Stimulated activated CD8-positive, alpha-beta memory T cell treated with anti-CD3 and anti-CD28 coated beads, Interleukin-12 subunit alpha, Interleukin-12 subunit beta, amount 100 ng/mL, for 24 hours (primary cell): Measurements from ENCODE around the gene RAB3GAP2.
"Not testable (repeated sequence)": the region's sequence is repeated elsewhere in the genome, so short reads cannot be mapped to it uniquely, and the experiment has no call there.

Experiments
- DNase-seq: peaks from one replicate; pipeline ENCODE4 v3.0.0-alpha.2; 2020; ENCODE audit errors: extremely low read depth

The RAB3GAP2 gene

DNA sequence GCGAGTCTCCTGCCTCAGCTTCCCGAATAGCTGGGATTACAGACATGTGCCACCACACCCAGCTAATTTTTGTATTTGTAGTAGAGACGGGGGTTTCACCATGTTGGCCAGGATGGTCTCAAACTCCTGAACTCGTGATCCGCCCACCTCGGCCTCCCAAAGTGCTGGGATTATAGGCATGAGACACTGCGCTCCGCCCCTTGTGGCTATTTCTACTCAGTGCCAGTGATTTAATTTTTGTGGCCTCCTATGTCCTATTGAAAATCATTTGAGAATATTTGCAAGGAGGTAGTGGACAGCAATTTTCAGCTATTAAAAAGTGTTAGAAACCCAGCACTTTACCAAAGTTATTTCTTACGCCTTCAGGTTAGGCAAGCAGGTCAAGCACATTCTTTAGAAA, 36.0 kb downstream of the RAB3GAP2 start:
- DNase-seq = not testable (repeated sequence)

DNA sequence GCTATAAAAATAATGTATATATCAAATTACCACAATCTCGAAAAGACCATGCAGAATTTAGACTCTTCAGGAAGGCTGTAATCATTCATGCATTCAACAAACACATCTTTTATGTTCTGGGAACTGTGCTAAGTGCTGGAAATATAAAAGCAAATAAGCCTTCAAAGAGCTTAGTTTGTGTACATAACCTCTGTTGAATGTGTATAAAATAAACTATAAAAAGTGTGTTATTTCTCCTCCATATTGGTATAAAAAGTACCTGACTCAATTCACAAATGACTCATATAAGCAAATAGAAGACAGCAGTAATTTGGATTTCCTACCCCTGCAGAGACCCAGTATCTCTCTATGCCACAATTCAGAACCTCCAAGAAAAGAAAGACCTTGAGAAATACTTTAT, 36.8 kb downstream of the RAB3GAP2 start:
- no peak for DNase-seq

DNA sequence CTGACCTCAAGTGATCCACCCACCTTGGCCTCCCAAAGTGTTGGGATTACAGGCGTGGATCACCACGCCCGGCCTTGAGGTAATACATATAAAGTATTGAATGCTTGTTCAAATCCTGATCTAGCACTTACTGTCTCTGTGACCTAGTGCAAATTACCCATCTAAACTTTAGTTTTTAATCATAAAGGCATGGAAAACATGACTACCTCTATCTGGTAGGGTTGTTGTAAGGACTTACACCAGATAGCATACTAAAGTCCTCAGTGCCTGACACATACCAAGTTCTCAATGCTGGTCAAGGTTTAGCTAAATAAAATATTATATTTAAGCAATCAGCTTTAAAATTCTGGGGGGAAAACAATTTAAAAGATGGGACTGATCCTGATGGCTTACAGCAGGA, 38.3 kb downstream of the RAB3GAP2 start:
- no peak for DNase-seq

DNA sequence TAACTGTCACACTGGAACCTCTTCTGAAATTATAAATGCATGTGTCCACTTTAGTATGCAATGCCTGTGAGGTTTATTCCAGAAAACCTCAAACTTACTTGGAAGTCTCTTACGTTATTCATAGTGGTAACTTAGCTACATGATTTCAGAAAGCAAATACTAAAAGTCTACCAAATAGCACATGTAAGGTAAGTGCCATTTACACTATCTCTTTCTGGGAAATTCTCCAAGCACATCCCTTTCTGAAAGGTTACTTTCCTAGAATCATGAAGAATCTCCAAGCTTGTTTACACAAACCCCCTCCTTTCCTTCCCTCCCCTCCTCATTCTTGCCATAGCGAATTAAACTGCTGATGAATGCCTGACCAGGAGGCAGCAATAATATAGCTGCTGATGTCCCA, 42.5 kb downstream of the RAB3GAP2 start:
- no peak for DNase-seq

DNA sequence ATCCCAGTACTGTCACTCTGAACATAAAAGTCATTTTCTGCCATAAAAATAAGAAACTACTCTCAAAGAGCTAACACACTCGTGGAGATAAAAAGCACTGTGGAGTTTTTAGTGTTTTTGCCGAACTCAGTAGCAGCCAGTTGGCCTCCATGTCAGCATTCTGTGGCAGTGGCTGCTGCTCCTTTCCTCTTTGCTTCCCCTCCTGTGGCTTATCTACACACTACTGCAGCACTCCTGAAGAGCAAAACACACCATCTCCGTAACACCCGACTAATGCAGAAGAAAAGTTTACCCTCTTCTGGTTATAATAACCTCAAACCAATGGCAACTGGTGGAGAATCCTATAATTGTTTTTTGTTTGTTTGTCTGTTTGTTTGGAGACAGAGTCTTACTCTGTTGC, 44.9 kb downstream of the RAB3GAP2 start:
- DNase-seq = no peak

DNA sequence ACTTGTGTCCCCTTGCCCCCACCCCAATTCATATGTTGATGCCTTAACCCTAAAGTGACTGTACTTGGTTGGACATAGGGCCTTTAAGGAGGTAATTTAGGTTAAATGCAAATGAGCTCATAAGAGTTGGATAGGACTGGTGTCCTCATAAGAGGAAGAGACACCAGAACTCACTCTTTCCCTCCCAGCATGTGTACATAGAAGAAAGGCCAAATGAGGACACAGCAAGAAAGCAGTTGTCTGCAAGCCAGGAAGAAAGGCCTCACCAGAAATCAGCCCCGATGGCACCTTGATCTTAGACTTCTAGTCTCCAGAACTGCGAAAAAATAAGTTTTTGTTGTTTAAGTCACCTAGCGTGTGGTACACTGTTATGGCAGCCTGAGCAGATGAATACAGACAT, 45.5 kb downstream of the RAB3GAP2 start:
- no peak for DNase-seq

DNA sequence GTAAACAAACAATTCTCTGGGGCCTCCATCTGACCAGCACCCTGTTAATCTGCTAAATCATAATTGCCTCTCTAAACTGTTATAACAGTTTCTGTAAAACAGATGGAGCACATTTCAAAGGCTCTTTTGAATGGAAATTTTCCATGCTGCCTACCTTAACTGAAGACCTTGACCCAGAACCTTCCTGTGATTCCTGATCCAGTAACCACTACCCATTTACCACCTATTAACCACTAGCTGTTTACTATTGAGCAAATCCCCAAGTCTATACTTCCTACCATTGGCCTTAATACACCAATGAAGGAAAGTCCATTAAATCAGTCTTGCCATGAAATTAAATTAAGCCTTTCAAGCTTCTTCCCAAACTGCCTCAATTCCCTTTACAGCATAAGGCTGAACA, 46.3 kb downstream of the RAB3GAP2 start:
- DNase-seq = no peak

DNA sequence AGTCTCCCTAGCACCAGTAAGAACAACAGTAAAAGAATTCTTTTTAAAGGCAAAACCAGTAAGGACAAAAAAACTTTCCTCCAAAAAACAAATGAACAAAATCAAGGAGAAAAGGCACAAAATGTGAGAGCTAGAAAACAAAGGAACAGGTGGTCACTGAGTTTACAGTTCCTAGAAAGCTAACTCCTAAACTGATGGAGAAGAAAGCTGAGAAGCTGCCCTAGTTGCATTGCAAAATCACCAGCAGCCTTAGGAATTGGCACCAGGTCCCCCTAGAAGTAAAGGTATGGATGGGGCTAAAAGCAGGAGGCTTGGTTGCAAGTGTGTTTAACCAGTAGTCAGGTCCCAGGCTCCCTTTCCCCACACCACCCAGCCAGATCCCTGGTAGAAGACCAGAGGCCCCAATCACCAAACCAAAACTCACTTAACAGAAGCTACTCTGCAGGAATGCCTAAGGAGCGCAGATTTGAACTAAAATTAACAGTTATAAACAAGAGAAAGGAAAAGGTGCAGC, 47.6 kb downstream of the RAB3GAP2 start:
- DNase-seq = no peak

DNA sequence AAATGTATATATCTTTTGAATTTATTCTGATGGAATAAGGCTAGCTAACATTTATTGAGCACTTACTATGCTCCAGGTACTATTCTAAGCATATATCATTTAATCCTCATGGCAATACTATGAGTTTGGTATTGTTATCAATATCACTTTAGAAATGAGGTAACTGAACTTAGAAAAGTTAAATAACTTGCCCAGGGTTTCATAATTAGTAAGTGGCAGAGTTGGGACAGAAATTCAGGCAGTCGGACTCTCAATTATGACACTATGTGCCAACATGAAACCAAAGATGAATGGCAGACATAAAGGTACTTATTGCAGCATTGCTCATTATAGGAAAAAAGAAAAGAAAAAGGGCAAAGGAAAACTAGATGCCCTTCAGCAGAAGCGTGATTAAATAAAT, 48.2 kb downstream of the RAB3GAP2 start:
- DNase-seq = no peak

DNA sequence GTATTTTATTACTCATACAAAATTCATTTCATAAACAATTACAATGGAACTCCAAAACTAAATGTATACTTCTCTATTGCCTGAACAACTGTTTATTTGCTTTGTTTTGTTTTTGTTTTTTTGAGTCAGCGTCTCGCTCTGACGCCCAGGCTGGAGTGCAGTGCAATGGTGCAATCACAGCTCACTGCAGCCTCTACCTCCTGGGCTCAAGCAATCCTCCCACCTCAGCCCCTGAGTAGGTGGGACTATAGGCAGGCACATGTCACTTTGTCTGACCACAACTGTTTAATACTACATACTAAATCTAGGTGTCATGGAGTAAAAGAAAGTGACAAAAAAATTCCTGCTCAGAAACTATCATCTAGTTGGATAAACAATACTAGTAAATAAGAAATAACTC, 49.3 kb downstream of the RAB3GAP2 start:
- DNase-seq = no peak

DNA sequence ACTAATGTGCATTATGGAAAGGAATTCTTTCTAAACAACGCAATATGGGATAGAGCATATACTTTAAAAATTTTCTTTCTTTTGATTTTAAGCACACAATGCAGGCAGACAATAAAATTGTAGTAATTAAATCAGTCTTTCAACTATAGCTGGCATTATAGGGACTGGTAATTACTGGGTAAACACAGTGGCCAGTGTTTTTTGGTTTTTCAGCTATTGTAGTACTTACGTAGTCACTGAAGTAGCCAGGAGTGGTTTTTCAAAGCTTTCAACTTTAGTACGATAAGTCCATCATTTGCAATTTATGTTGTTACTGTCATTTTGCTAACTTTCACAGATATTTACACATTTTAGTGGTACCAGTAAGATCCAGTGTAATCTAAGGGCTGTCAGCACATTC, 50.6 kb downstream of the RAB3GAP2 start:
- DNase-seq = no peak

DNA sequence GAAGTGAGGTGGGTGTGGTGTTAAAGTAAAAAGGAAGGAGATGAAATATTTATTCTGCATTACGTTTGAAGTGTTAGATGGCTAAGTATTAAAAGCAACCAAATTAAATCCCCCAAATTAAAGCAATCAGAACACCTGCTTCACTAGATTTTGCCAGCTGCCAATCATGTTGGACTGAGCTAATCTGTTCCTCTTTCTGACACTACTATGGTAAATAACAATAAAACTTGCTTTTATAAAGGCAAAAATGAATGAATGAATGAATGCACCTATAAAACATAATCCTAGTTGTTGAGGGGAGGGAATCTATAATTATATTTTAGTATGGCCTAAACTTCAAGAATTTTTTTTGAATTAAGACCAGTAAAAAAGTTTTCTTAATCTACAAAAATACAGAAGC, 51.0 kb downstream of the RAB3GAP2 start:
- no peak for DNase-seq

DNA sequence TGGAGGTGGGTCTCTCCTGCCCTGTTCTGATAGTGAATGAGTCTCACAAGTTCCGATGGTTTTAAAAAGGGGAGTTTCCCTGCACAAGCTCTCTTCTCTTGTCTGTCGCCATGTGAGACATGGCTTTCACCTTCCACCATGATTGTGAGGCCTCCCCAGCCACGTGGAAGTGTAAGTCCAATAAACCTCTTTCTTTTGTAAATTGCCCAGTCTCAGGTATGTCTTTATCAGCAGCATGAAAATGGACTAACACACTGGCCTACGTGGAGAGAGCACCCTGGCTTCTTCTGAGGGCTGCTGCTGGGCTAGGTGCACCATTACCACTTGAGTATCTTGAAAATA, 51.6 kb downstream of the RAB3GAP2 start:
- DNase-seq = not testable (repeated sequence)

DNA sequence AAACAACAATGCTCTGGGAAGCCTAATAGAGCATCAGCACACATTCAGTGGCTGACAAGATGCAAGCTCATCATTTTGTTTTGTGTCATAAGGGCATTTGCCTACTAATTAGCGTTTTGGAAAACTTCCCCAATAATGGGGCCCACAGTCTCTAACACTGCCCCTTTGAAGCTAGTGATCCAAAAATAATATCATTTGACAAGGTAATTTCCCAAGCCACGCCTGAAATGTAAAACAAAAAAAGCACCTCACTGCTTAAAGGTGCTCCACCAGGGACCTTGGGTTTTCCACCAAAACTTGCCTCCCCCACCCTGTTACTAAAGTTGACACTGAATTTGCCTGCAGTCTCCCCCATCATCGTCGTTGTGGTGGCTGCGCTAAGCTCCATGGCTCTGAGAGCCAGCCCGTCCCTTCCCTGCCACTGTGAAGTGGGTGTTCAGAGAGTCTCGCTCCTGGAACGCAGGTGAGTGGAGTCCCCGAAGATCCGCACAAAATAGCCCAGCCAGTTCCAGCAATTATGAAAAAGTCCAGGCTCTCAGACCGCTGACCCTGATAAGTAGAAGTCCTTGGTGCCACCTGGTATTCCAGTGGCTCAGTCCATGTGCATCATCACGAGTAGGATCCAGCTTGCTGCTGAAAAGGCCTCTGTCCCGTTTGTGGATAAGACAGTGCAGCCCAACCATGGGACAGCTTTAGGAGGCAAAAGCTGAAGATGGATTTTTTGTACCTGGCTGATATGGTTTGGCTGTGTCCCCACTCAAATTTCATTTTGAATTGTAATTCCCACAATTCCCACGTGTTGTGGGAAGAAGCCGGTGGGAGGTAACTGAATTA, 52.2 kb downstream of the RAB3GAP2 start:
- no peak for DNase-seq

DNA sequence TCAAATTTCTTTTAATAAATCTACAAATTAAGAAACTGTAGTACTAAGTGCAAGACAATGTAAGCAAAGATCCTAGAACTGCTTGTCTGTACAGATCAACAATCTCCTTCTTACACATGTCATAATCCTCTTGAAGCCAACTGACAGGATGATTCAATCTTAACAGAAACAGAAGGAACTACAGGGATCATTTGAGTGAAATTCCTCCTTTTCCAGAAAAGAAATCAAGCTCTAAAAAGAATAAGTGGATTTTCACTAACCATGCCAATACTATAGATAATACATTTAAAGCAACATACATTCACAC, 53.2 kb downstream of the RAB3GAP2 start:
- no peak for DNase-seq

DNA sequence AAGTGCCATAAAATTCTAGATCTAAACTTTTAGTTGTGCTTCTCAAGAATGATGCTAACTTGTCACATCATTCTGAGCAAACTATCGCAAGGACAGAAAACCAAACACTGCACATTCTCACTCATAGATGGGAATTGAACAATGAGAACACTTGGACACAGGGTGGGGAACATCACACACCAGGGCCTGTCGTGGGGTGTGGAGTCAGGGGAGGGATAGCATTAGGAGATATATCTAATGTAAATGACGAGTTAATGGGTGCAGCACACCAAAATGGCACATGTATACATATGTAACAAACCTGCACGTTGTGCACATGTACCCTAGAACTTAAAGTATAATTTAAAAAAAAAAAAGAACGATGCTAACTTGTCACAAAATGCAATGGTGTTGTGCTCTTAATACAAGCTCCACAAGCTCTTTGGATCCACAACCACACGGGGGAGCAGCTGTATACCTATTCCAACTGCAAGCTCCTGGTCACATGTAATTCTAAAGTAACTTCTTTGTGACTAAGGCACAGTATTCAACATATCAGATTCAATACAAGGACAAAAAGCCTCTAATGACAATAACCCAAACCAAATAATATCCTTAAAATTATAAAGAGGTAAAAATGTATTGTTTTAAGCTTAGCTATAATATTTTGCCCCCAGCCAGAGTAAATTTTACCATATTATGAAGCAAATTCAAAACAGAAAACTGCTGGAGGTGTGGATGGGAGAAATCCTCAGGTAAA, 53.7 kb downstream of the RAB3GAP2 start:
- not testable (repeated sequence) for DNase-seq

DNA sequence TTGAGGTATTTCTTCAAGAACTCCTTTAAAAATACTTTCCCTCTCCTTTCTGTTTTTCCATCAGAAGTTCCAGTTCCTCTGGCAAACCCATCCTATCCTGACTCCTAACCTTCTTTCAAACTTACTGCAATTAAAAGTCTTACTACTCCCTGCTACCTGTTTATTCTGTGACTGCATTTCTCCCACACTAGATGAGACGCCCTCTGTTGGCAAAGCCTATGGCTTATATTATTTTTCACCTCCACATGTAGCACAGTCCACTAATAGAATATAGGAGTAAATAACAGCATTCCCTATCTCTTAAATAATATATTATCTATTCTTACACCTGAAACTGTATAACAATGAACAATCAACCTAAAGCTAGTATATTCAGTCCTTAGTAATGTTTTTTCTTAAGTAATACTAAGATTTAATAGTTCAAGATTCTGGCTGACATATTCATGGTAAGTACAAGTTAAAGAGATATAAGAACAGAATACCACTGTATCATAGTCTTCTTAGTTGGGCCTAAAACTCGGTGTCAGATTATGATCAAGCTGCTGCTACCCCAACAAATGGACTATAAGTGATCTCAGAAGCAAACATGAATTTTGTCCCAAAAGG, 54.8 kb downstream of the RAB3GAP2 start:
- no peak for DNase-seq

DNA sequence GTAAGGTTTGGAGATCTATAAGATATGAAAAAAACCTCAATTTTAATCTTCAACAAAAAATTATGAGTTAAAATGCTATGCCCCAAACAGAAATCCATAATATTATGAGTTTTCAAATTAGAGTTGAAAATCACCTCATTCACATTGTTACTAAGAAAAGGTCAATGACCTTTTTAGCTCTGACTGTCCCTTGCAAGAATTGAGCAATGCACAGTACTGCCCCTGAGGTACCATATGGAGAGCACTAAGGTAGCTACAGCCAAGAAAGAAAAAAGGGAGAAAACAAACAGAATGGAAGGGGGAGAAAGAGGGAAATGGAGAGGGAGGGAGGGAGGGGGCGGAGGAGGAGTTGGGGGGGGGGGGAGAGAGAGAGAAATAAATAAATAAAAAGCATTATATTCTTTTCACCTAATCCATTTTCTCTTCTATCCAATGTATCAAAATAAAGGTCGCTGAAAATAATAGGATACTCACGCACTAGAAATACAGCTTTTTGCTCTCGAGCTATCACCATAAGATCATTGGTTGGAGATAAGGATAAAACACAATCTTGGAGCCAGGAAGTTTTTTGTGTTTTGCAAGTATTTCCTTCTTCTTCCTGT, 58.8 kb downstream of the RAB3GAP2 start:
- no peak for DNase-seq

DNA sequence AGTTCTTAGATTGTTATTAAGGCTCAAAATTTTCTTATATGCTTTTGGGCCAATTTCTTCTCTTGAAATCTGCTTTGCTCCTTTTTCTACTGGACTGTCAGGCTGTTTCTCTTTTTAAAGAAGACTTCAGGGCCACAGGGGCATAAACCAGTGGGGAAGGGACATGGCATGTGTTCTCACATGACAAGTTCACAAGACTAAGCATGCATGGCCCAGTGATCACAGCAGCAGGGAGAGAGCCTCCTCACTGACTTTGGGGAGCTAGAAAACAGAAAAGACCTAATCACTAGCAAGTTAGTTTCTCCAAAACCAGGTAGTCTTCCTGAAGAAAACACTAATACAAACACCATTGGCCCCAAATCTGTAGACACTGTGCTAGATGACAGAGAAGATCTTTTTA, 64.8 kb downstream of the RAB3GAP2 start:
- no peak for DNase-seq

DNA sequence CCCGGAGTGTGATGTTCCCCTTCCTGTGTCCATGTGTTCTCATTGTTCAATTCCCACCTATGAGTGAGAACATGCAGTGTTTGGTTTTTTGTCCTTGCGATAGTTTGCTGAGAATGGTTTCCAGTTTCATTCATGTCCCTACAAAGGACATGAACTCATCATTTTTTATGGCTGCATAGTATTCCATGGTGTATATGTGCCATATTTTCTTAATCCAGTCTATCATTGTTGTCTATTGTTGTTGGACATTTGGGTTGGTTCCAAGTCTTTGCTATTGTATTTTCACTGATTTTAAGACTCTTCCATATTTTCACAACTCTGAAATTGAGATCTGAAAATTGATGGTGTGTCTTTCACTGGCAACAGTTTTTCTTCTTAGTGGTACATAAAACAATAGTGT, 67.5 kb downstream of the RAB3GAP2 start:
- not testable (repeated sequence) for DNase-seq

DNA sequence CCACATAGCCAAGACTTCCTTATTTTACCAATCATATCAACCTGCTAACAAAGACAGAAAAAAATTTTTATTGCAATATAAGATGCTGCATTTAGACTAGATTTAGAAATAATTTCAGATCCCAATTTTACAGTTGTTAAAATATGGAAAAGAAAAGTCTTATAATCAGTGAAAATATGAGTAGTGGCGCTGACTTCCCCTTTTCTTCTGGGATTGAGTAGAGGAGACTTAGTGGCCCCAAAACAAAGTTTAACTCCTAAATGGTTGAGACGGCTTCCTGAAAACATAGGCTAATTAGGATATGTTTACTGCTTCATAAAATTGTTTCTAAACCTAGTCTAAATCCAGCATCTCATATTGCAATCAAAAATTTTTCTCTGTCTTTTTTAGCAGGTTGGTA, 68.4 kb downstream of the RAB3GAP2 start:
- DNase-seq = no peak

DNA sequence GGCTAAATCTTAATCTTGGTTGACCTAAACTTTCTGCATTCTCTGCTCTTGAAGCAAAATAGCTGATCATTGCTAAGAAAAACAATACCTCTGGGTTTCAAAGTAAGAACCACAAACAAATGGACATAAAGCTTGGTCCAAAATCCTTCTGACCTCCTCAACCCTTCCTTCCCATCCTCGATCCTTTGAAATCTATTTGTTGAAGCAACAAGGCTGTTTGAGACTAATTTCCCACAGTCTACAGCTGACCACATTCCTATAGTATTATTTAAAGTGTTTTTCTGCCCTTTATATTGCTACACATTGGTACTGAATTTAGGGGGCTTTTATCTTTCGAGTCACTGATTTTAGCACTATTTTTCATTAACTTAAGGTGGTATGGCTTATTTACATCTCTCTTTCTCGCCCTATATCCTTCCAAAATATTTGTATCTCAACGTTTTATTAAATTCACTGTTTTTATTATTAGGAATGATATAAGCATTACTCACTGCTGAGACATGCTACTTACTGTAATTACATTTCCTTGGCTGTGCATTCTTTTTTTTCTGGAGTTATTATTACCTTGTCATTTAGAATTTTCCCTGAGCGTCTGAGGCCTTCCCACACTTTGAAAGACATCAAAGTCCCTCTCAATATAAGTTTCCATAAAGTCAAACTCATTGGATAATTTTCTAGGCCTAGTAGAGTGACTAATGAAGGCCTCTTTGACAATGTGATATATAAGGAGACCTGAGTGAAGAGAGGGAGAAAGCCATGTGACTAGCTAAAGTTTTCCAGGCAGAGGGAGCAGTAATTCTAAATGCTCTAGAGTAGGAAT, 73.9 kb downstream of the RAB3GAP2 start:
- DNase-seq = no peak
